Suprapubic skin (tissue), 4 donors: ENCODE results near the gene KDM6B.

Source experiments
- CTCF ChIP-seq, 2 donors: fragments of 200-600 bp in 1 of 2; fragments of 450-650 bp in 1 of 2; sonication (generic) in 1 of 2; IDR thresholded peaks; one replicate each; pipeline ENCODE4 v1.5.1; 2016 to 2019; ENCODE audit warnings: antibody characterized with exemption in 2 of 2, mild to moderate bottlenecking in 1 of 2, moderate library complexity in 1 of 2
- EP300 ChIP-seq: sonication (generic); formaldehyde crosslinking; IDR thresholded peaks from one replicate; pipeline ENCODE4 v1.6.1; 2017; ENCODE audit warnings: antibody characterized with exemption
- POLR2A ChIP-seq, 2 donors: fragments of 450-650 bp; IDR thresholded peaks; one replicate each; pipeline ENCODE4 v1.6.1; 2017; ENCODE audit warnings: antibody characterized with exemption in 2 of 2, mild to moderate bottlenecking in 2 of 2, moderate library complexity in 2 of 2
- POLR2AphosphoS5 ChIP-seq, 3 donors: sonication (generic); formaldehyde crosslinking; IDR thresholded peaks; one replicate each; pipeline ENCODE4 v1.6.1; 2017; ENCODE audit warnings: antibody characterized with exemption in 3 of 3

GRCh38 chr17:7849751-7850504 is 15.9 kb downstream of the KDM6B start:
- TF ChIP-seq POLR2A (IDR thresholded peaks at IDR 0.05) (no peak), EP300 (no peak), CTCF (IDR thresholded peaks at IDR 0.05) (no peak), POLR2AphosphoS5 (IDR thresholded peaks at IDR 0.05) (no peak)
